K562 (cell line): ENCODE measurements around the gene ICAM1. TPM values are rescaled to one million over a fixed set of nuclear protein-coding genes. Genes with fewer than 3 reads are reported as not detected.

Source experiments
- ATF7 ChIP-seq: fragments of 450-650 bp; IDR thresholded peaks from 2 replicates; pipeline ENCODE4 v1.7.1; 2014; ENCODE audit warnings: mild to moderate bottlenecking, moderate library complexity
- CC2D1A ChIP-seq: fragments of 450-650 bp; IDR thresholded peaks from 2 replicates; pipeline ENCODE4 v1.6.1; 2017; ENCODE audit warnings: mild to moderate bottlenecking
- E2F1 ChIP-seq: sonication (generic); formaldehyde crosslinking; IDR thresholded peaks from 2 replicates; pipeline ENCODE4 v1.8.1; 2023; ENCODE audit warnings: mild to moderate bottlenecking, missing genetic modification reagents, moderate library complexity
- GABPA ChIP-seq: fragments of 200-800 bp; sonication (Bioruptor generic); conservative IDR thresholded peaks from 2 replicates; pipeline ENCODE4 v1.6.1; 2016; ENCODE audit warnings: low read depth, missing genetic modification characterization, missing compliant biosample characterization
- KDM5B ChIP-seq: fragments of 200-600 bp; sonication (generic); IDR thresholded peaks from 2 replicates; pipeline ENCODE4 v1.6.1; 2012; ENCODE audit warnings: low read depth, mild to moderate bottlenecking, moderate library complexity, low read length, control low read depth, inconsistent platforms; ENCODE audit not compliant: insufficient replicate concordance
- MAZ ChIP-seq, 2 experiments: fragments of 450-650 bp in 1 of 2; sonication (generic) in 1 of 2; formaldehyde crosslinking; IDR thresholded peaks in 1 of 2; conservative IDR thresholded peaks in 1 of 2; 2 replicates each; pipeline versions ENCODE4 v1.4.0 to v1.5.0; 2020; ENCODE audit warnings: mild to moderate bottlenecking in 1 of 2, missing genetic modification reagents in 1 of 2
- POLR2B ChIP-seq: fragments of 450-650 bp; IDR thresholded peaks from 2 replicates; pipeline ENCODE4 v1.6.1; 2018; ENCODE audit warnings: low read depth; ENCODE audit not compliant: partially characterized antibody
- PRMT5 ChIP-seq: sonication (generic); formaldehyde crosslinking; IDR thresholded peaks from 2 replicates; pipeline ENCODE4 v1.5.0; 2020; ENCODE audit warnings: missing genetic modification reagents
- RAD21 ChIP-seq, 2 experiments: fragments of 250-450 bp in 1 of 2; fragments of 450-650 bp in 1 of 2; sonication (Bioruptor Pico) in 1 of 2; formaldehyde crosslinking in 1 of 2; IDR thresholded peaks in 1 of 2; conservative IDR thresholded peaks in 1 of 2; 2 replicates each; pipeline versions ENCODE4 v1.4.0 to v1.8.0; 2020 to 2022; ENCODE audit warnings: mild to moderate bottlenecking in 2 of 2, moderate library complexity in 1 of 2
- RFX7 ChIP-seq: fragments of 250-450 bp; sonication (Bioruptor Pico); IDR thresholded peaks from 2 replicates; pipeline ENCODE4 v1.5.1; 2021; ENCODE audit warnings: mild to moderate bottlenecking
- SRSF9 ChIP-seq: fragments of 200-400 bp; formaldehyde crosslinking; IDR thresholded peaks from 2 replicates; pipeline ENCODE4 v1.6.1; 2017; ENCODE audit warnings: low read depth, low read length, borderline replicate concordance
- TBP ChIP-seq: optimal IDR thresholded peaks from 2 replicates; pipeline ENCODE3; 2011; ENCODE audit warnings: low read depth, low read length, improper control_type of control experiment
- ZBTB12 ChIP-seq: fragments of 250-450 bp; sonication (Bioruptor Pico); IDR thresholded peaks from 2 replicates; pipeline ENCODE4 v1.4.0; 2020
- ZBTB7A ChIP-seq: IDR thresholded peaks from 2 replicates; pipeline ENCODE4 v1.6.1; 2011; ENCODE audit warnings: low read depth, mild to moderate bottlenecking, low read length, moderate library complexity, borderline replicate concordance; ENCODE audit not compliant: control insufficient read depth
- ZKSCAN8 ChIP-seq: fragments of 200-800 bp; sonication (Bioruptor generic); IDR thresholded peaks from 2 replicates; pipeline ENCODE4 v1.6.1; 2016; ENCODE audit warnings: missing genetic modification characterization, missing compliant biosample characterization
- polyA plus RNA-seq, 8 experiments: library from polyadenylated mRNA; depleted of rRNA in 4 of 8; stranded (reverse) in 5 of 8; unstranded in 3 of 8; fragments of >200 nt; fragmentation: Nextera tagmentation in 2 of 8; fragmentation: Illumina TruSeq in 1 of 8; extraction: Ambion mirVana in 2 of 8; extraction: Trizol in 1 of 8; gene quantifications; 2 replicates each; pipeline versions ENCODE4 v1.2.1 to v1.2.3, GENCODE V29; 2011 to 2014; ENCODE audit warnings: inconsistent platforms in 1 of 8, missing spikeins in 1 of 8
- total RNA-seq, 7 experiments: library from RNA; depleted of rRNA in 6 of 7; stranded (reverse); fragments of >200 nt in 6 of 7; fragmentation: Illumina TruSeq in 2 of 7; extraction: Trizol in 2 of 7; gene quantifications; 2 replicates each; pipeline versions ENCODE4 v1.2.1 to v1.2.3, GENCODE V29; 2011 to 2021; ENCODE audit warnings: low replicate concordance in 1 of 7
- TF ChIP-seq, protein P1 (sequence below): fragments of 450-650 bp; formaldehyde crosslinking; IDR thresholded peaks from 2 replicates; pipeline ENCODE4 v1.4.0; 2020; ENCODE audit warnings: mild to moderate bottlenecking, moderate library complexity
- TF ChIP-seq, protein P2 (sequence below): sonication (generic); formaldehyde crosslinking; IDR thresholded peaks from 2 replicates; pipeline ENCODE4 v1.8.0; 2022; ENCODE audit warnings: mild to moderate bottlenecking, missing genetic modification reagents
- TF ChIP-seq, protein P3 (sequence below): sonication (generic); formaldehyde crosslinking; IDR thresholded peaks from 2 replicates; pipeline ENCODE4 v1.8.0; 2023; ENCODE audit warnings: mild to moderate bottlenecking, missing genetic modification reagents

The ICAM1 gene
- total and polyA plus RNA-seq, 9 of the 15 experiments (the other 6 are each of a cell fraction or from before 2014, with no cell fraction given), result 2.3 to 24.4 (median 13.4) TPM

GRCh38 chr19:10334588-10335351 is 63.9 kb downstream of the ICAM1 start (continued):
- TF ChIP-seq, protein P1, sequence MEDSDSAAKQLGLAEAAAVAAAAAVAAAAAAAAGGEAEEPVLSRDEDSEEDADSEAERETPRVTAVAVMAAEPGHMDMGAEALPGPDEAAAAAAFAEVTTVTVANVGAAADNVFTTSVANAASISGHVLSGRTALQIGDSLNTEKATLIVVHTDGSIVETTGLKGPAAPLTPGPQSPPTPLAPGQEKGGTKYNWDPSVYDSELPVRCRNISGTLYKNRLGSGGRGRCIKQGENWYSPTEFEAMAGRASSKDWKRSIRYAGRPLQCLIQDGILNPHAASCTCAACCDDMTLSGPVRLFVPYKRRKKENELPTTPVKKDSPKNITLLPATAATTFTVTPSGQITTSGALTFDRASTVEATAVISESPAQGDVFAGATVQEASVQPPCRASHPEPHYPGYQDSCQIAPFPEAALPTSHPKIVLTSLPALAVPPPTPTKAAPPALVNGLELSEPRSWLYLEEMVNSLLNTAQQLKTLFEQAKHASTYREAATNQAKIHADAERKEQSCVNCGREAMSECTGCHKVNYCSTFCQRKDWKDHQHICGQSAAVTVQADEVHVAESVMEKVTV (CRISPR knock-in tag), result 0 out of 2 replicates have a peak, but pooled peaks have one; percentile 10
- TF ChIP-seq SRSF9 (no peak), ZBTB7A (peak; percentile 48; the same call in 1 of the 2 replicates), PRMT5 (CRISPR knock-in tag) (no peak), CC2D1A (no peak), KDM5B (peak; percentile 69), RAD21 (CRISPR knock-in tag; conservative IDR thresholded peaks at IDR 0.05 in 1 of 2, IDR thresholded peaks at IDR 0.05 in 1 of 2) (peak in 1 of 2 experiments; percentile 20; a peak in 1 of 4 replicates), ATF7 (0 out of 2 replicates have a peak, but pooled peaks have one; percentile 71), E2F1 (CRISPR knock-in tag) (0 out of 2 replicates have a peak, but pooled peaks have one; percentile 11), GABPA (tag) (peak; percentile 67), MAZ (CRISPR knock-in tag; conservative IDR thresholded peaks at IDR 0.05 in 1 of 2, IDR thresholded peaks at IDR 0.05 in 1 of 2) (peak; percentile 37 to 71; a peak in 3 of 4 replicates), POLR2B (peak; percentile 57), ZKSCAN8 (no peak), ZBTB12 (CRISPR knock-in tag) (no peak), TBP (peak; percentile 28), RFX7 (CRISPR knock-in tag) (no peak)
- TF ChIP-seq, protein P2, sequence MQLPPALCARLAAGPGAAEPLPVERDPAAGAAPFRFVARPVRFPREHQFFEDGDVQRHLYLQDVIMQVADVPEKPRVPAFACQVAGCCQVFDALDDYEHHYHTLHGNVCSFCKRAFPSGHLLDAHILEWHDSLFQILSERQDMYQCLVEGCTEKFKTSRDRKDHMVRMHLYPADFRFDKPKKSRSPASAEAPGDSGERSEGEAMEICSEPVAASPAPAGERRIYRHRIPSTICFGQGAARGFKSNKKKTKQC, result 0 out of 2 replicates have a peak, but pooled peaks have one; percentile 18
- TF ChIP-seq, protein P3, sequence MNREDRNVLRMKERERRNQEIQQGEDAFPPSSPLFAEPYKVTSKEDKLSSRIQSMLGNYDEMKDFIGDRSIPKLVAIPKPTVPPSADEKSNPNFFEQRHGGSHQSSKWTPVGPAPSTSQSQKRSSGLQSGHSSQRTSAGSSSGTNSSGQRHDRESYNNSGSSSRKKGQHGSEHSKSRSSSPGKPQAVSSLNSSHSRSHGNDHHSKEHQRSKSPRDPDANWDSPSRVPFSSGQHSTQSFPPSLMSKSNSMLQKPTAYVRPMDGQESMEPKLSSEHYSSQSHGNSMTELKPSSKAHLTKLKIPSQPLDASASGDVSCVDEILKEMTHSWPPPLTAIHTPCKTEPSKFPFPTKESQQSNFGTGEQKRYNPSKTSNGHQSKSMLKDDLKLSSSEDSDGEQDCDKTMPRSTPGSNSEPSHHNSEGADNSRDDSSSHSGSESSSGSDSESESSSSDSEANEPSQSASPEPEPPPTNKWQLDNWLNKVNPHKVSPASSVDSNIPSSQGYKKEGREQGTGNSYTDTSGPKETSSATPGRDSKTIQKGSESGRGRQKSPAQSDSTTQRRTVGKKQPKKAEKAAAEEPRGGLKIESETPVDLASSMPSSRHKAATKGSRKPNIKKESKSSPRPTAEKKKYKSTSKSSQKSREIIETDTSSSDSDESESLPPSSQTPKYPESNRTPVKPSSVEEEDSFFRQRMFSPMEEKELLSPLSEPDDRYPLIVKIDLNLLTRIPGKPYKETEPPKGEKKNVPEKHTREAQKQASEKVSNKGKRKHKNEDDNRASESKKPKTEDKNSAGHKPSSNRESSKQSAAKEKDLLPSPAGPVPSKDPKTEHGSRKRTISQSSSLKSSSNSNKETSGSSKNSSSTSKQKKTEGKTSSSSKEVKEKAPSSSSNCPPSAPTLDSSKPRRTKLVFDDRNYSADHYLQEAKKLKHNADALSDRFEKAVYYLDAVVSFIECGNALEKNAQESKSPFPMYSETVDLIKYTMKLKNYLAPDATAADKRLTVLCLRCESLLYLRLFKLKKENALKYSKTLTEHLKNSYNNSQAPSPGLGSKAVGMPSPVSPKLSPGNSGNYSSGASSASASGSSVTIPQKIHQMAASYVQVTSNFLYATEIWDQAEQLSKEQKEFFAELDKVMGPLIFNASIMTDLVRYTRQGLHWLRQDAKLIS (CRISPR knock-in tag), result no peak
